Measurements from ENCODE around the gene ADAMTSL3. TPM values are rescaled to one million over a fixed set of nuclear protein-coding genes. Genes with fewer than 3 reads are reported as not detected.

ADAMTSL3 gene
- polyA plus RNA-seq, 1 of the 3 experiments (the other 2 are of a cell fraction) = 0.02 TPM

DNA sequence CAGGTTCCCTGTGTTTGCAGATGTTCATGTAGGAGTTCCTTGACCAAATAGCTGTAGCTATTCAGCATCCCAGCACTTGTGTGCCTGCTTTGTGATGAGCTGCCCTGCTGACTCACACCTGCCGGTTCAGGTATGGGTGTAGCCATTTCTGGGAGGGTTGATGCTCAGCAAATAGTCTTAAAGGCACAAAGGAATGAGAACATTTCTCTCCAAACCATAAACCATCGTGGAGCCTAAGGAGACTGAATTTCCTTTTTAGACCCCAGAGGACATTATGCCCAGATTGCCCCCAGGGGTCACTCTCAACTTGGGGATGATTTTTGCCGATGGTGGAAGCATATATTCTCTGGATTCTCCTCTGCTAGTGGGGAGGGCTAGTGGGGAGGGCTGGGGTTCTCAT is 80.6 kb downstream of the ADAMTSL3 start:
- H2AFZ ChIP-seq (ENCODE audit: low read depth) = no peak overlapping the region
- TF ChIP-seq TEAD4 (IDR thresholded peaks at IDR 0.05; ENCODE audit: borderline replicate concordance, insufficient read depth) = no peak
- TF ChIP-seq, protein P1, sequence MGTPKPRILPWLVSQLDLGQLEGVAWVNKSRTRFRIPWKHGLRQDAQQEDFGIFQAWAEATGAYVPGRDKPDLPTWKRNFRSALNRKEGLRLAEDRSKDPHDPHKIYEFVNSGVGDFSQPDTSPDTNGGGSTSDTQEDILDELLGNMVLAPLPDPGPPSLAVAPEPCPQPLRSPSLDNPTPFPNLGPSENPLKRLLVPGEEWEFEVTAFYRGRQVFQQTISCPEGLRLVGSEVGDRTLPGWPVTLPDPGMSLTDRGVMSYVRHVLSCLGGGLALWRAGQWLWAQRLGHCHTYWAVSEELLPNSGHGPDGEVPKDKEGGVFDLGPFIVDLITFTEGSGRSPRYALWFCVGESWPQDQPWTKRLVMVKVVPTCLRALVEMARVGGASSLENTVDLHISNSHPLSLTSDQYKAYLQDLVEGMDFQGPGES (IDR thresholded peaks at IDR 0.05; ENCODE audit: low read depth, low read length) = no peak
- TF ChIP-seq, protein P2, sequence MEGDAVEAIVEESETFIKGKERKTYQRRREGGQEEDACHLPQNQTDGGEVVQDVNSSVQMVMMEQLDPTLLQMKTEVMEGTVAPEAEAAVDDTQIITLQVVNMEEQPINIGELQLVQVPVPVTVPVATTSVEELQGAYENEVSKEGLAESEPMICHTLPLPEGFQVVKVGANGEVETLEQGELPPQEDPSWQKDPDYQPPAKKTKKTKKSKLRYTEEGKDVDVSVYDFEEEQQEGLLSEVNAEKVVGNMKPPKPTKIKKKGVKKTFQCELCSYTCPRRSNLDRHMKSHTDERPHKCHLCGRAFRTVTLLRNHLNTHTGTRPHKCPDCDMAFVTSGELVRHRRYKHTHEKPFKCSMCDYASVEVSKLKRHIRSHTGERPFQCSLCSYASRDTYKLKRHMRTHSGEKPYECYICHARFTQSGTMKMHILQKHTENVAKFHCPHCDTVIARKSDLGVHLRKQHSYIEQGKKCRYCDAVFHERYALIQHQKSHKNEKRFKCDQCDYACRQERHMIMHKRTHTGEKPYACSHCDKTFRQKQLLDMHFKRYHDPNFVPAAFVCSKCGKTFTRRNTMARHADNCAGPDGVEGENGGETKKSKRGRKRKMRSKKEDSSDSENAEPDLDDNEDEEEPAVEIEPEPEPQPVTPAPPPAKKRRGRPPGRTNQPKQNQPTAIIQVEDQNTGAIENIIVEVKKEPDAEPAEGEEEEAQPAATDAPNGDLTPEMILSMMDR (IDR thresholded peaks at IDR 0.05) = peak; percentile 18; the same call in 1 of the 2 replicates
- TF ChIP-seq RAD21 (IDR thresholded peaks at IDR 0.05; ENCODE audit: low read length) = 0 out of 2 replicates have a peak, but pooled peaks have one; percentile 14
- ChIA-PET CTCF (no interaction called here), POLR2A (no interaction called here)
- H3K4me2 ChIP-seq = no peak overlapping the region
- H3K4me3 ChIP-seq (ENCODE audit: low read depth in 2 of 2, low read length in 1 of 2) = no peak overlapping the region
- no peak overlapping the region for H3K27ac ChIP-seq (ENCODE audit: low read depth in 2 of 2, low read length in 1 of 2)
- H3K4me1 ChIP-seq (ENCODE audit: control insufficient read depth in 1 of 2, insufficient read depth in 2 of 2, low read depth in 1 of 2, low read length in 1 of 2) = no peaks in the 10 kb centered on the region
- H3F3A ChIP-seq (replicated peaks; ENCODE audit: insufficient read depth) = no peaks in the 10 kb centered on the region
- H3K9ac ChIP-seq = no peak overlapping the region
- no peaks in the 10 kb centered on the region for H3K9me2 ChIP-seq
- 5% methylated on average over 3 of the region's 3 CpGs for WGBS (ENCODE audit: low lambda C conversion rate)
- H3K36me3 ChIP-seq (replicated peaks in 1 of 2; ENCODE audit: control insufficient read depth in 1 of 2, insufficient read depth in 2 of 2, low read length in 1 of 2) = no peaks in the 10 kb centered on the region
- no peaks in the 10 kb centered on the region for H3K27me3 ChIP-seq (ENCODE audit: insufficient read depth)
- DNase-seq = no peak
- no peaks in the 10 kb centered on the region for H4K20me1 ChIP-seq (ENCODE audit: insufficient read depth)
- no peaks in the 10 kb centered on the region for H3K9me3 ChIP-seq
- H3K79me2 ChIP-seq (ENCODE audit: insufficient read depth) = no peaks in the 10 kb centered on the region

DNA sequence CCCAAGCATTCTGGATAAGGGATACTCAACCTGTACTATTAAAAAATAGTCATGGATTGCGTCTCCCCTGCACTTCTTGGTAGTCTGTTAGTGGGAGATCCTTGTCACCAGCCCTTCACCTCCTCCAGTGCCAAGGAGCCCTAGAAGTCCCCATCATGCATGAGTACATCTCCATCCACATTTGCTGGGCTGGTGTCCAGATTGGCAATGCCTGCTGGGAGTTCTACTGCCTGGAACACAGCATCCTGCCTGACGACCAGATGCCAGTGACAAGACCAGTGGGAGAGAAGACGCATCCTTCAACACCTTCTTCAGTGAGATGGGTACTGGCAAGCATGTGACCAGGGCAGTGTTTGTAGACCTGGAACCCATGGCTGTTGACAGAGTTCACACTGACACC is 85.7 kb downstream of the ADAMTSL3 start:
- Histone ChIP-seq H4K20me1 (ENCODE audit: insufficient read depth) (no peaks in the 10 kb centered on the region), H3K9me3 (no peaks in the 10 kb centered on the region), H3F3A (replicated peaks; ENCODE audit: insufficient read depth) (no peaks in the 10 kb centered on the region), H2AFZ (ENCODE audit: low read depth) (no peak overlapping the region), H3K4me2 (no peak overlapping the region), H3K4me1 (ENCODE audit: control insufficient read depth in 1 of 2, insufficient read depth in 2 of 2, low read depth in 1 of 2, low read length in 1 of 2) (no peaks in the 10 kb centered on the region), H3K79me2 (ENCODE audit: insufficient read depth) (no peaks in the 10 kb centered on the region), H3K9ac (no peak overlapping the region), H3K36me3 (replicated peaks in 1 of 2; ENCODE audit: control insufficient read depth in 1 of 2, insufficient read depth in 2 of 2, low read length in 1 of 2) (no peaks in the 10 kb centered on the region), H3K9me2 (no peaks in the 10 kb centered on the region), H3K27ac (ENCODE audit: low read depth in 2 of 2, low read length in 1 of 2) (no peak overlapping the region), H3K4me3 (ENCODE audit: low read depth in 2 of 2, low read length in 1 of 2) (no peak overlapping the region), H3K27me3 (ENCODE audit: insufficient read depth) (no peaks in the 10 kb centered on the region)
- TF ChIP-seq, protein P2 (IDR thresholded peaks at IDR 0.05) = no peak
- TF ChIP-seq JUND (IDR thresholded peaks at IDR 0.05) (no peak), CHD2 (IDR thresholded peaks at IDR 0.05; ENCODE audit: low read length, partially characterized antibody) (no peak), MEF2A (IDR thresholded peaks at IDR 0.05; ENCODE audit: borderline replicate concordance, low read depth) (no peak)
- TF ChIP-seq, protein P3, sequence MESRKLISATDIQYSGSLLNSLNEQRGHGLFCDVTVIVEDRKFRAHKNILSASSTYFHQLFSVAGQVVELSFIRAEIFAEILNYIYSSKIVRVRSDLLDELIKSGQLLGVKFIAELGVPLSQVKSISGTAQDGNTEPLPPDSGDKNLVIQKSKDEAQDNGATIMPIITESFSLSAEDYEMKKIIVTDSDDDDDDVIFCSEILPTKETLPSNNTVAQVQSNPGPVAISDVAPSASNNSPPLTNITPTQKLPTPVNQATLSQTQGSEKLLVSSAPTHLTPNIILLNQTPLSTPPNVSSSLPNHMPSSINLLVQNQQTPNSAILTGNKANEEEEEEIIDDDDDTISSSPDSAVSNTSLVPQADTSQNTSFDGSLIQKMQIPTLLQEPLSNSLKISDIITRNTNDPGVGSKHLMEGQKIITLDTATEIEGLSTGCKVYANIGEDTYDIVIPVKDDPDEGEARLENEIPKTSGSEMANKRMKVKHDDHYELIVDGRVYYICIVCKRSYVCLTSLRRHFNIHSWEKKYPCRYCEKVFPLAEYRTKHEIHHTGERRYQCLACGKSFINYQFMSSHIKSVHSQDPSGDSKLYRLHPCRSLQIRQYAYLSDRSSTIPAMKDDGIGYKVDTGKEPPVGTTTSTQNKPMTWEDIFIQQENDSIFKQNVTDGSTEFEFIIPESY (IDR thresholded peaks at IDR 0.05; ENCODE audit: borderline replicate concordance, low read depth) = no peak
- TF ChIP-seq, protein P4, sequence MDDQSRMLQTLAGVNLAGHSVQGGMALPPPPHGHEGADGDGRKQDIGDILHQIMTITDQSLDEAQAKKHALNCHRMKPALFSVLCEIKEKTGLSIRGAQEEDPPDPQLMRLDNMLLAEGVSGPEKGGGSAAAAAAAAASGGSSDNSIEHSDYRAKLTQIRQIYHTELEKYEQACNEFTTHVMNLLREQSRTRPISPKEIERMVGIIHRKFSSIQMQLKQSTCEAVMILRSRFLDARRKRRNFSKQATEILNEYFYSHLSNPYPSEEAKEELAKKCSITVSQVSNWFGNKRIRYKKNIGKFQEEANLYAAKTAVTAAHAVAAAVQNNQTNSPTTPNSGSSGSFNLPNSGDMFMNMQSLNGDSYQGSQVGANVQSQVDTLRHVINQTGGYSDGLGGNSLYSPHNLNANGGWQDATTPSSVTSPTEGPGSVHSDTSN (IDR thresholded peaks at IDR 0.05) = no peak
- WGBS (ENCODE audit: low lambda C conversion rate) = 15% methylated on average over 3 of the region's 3 CpGs
- POLR2A ChIA-PET = no interaction called here
- no peak for DNase-seq
- CTCF ChIA-PET = no interaction called here

Measured in SK-N-SH (cell line).